Measurements from ENCODE around the gene TBX2.

GRCh38 chr17:61416540-61417363 is 17.1 kb downstream of the TBX2 start:
- TF ChIP-seq EZH2phosphoT487 (IDR thresholded peaks at IDR 0.05; ENCODE audit: borderline replicate concordance) (no peak), CTCF (conservative IDR thresholded peaks at IDR 0.05; ENCODE audit: low read length) (peak; percentile 93)
